ENCODE measurements around the gene PKIG. TPM values are rescaled to one million over a fixed set of nuclear protein-coding genes. Genes with fewer than 3 reads are reported as not detected.

Gene PKIG
- total and polyA plus RNA-seq, 2 experiments from 2014 or later, result 29.7 to 33.2 TPM

- no peak for TF ChIP-seq JUNB (IDR thresholded peaks at IDR 0.05; ENCODE audit: unreplicated experiment)
These were observed 39.6 kb downstream of the PKIG start (continued) for GRCh38 chr20:44621939-44622338.

- Histone ChIP-seq H3K27ac (ENCODE audit: low read depth) (no peak overlapping the region), H3K4me2 (no peak overlapping the region), H3K79me2 (replicated peaks; ENCODE audit: insufficient read depth) (no peaks in the 10 kb centered on the region), H3F3A (replicated peaks; ENCODE audit: low read depth) (no peaks in the 10 kb centered on the region), H3K4me3 (no peak overlapping the region), H3K9me2 (ENCODE audit: insufficient read depth) (no peaks in the 10 kb centered on the region), H3K36me3 (ENCODE audit: insufficient read depth) (no peaks in the 10 kb centered on the region), H3K4me1 (ENCODE audit: insufficient read depth) (peaks cover 4% of the 10 kb centered on the region; the same call in 1 of the 2 replicates), H4K20me1 (replicated peaks; ENCODE audit: insufficient read depth) (peaks cover 4% of the 10 kb centered on the region; the same call in 1 of the 2 replicates), H2AFZ (no peak overlapping the region), H3K27me3 (ENCODE audit: insufficient read depth) (peaks cover 35% of the 10 kb centered on the region)
- no peak overlapping the region for H3K27ac Mint-ChIP-seq
- H3K27me3 Mint-ChIP-seq (ENCODE audit: insufficient read depth, low read depth, poor library complexity), result peaks cover 18% of the 10 kb centered on the region
- H3K9me3 Mint-ChIP-seq, result no peaks in the 10 kb centered on the region
- H3K4me1 Mint-ChIP-seq, result peaks cover 9% of the 10 kb centered on the region
- ATAC-seq (no peak), DNase-seq (ENCODE audit: low spot score) (no peak)
- H3K36me3 Mint-ChIP-seq (ENCODE audit: low read depth), result peaks cover 64% of the 10 kb centered on the region
- H3K4me3 Mint-ChIP-seq, result no peak overlapping the region
- TF ChIP-seq CREB1 (CRISPR knock-in tag; IDR thresholded peaks at IDR 0.05; ENCODE audit: low read depth) (no peak), ZNF114 (CRISPR knock-in tag; IDR thresholded peaks at IDR 0.05) (no peak), ETS1 (IDR thresholded peaks at IDR 0.05) (no peak), CTCF (conservative IDR thresholded peaks at IDR 0.05; ENCODE audit: low read depth in 2 of 2) (no peak), EZH2 (IDR thresholded peaks at IDR 0.05; ENCODE audit: low read depth, unreplicated experiment) (no peak), EZH2phosphoT487 (IDR thresholded peaks at IDR 0.05; ENCODE audit: unreplicated experiment) (no peak), ZNF331 (CRISPR knock-in tag; IDR thresholded peaks at IDR 0.05; ENCODE audit: low read depth) (no peak), JUNB (IDR thresholded peaks at IDR 0.05; ENCODE audit: unreplicated experiment) (no peak), NANOG (IDR thresholded peaks at IDR 0.05; ENCODE audit: borderline replicate concordance) (no peak), POLR2AphosphoS5 (IDR thresholded peaks at IDR 0.05; ENCODE audit: low read depth) (no peak), STAT1 (IDR thresholded peaks at IDR 0.05; ENCODE audit: unreplicated experiment) (no peak), ZNF462 (CRISPR knock-in tag; IDR thresholded peaks at IDR 0.05) (no peak)
These were observed 40.3 kb downstream of the PKIG start for GRCh38 chr20:44622501-44623270.

Measured in GM23338 (cell line).